Liver (tissue), 9 donors: ENCODE results near the gene TMEM213. TPM values are rescaled to one million over a fixed set of nuclear protein-coding genes. Genes with fewer than 3 reads are reported as not detected.

Experiments used
- DNase-seq: peaks from one replicate; pipeline ENCODE4 v3.0.0-alpha.2; 2017; ENCODE audit warnings: low spot score
- H3K27ac ChIP-seq, 2 donors: one replicate each; pipeline ENCODE4 v1.7.0; 2013; ENCODE audit warnings: inconsistent platforms in 2 of 2, low read length in 2 of 2, control low read depth in 1 of 2, low read depth in 1 of 2, mild to moderate bottlenecking in 1 of 2
- H3K27me3 ChIP-seq, 4 donors: one replicate each; pipeline versions ENCODE4 v1.6.1 to v1.7.0; 2013; ENCODE audit warnings: low read length in 3 of 4, inconsistent platforms in 1 of 4, mild to moderate bottlenecking in 1 of 4, moderate library complexity in 1 of 4; ENCODE audit not compliant: control insufficient read depth in 4 of 4, insufficient read depth in 4 of 4
- H3K36me3 ChIP-seq, 4 donors: one replicate each; pipeline versions ENCODE4 v1.6.1 to v1.7.0; 2013; ENCODE audit warnings: low read length in 3 of 4, mild to moderate bottlenecking in 3 of 4, low read depth in 1 of 4, moderate library complexity in 1 of 4; ENCODE audit not compliant: control insufficient read depth in 4 of 4, insufficient read depth in 3 of 4
- H3K4me1 ChIP-seq, 4 donors: one replicate each; pipeline versions ENCODE4 v1.6.1 to v1.7.0; 2013; ENCODE audit warnings: low read length in 3 of 4, mild to moderate bottlenecking in 3 of 4, moderate library complexity in 1 of 4; ENCODE audit not compliant: control insufficient read depth in 4 of 4, insufficient read depth in 4 of 4
- H3K4me3 ChIP-seq, 3 donors: one replicate each; pipeline versions ENCODE4 v1.6.1 to v1.7.0; 2013; ENCODE audit warnings: low read length in 3 of 3, control low read depth in 1 of 3, low read depth in 1 of 3, mild to moderate bottlenecking in 1 of 3
- H3K9ac ChIP-seq, 2 donors: one replicate each; pipeline ENCODE4 v1.7.0; 2013; ENCODE audit warnings: low read length in 2 of 2, mild to moderate bottlenecking in 2 of 2, moderate library complexity in 2 of 2, control low read depth in 1 of 2, low read depth in 1 of 2
- H3K9me3 ChIP-seq, 4 donors: one replicate each; pipeline versions ENCODE4 v1.6.1 to v1.7.0; 2013; ENCODE audit warnings: low read length in 3 of 4; ENCODE audit not compliant: control insufficient read depth in 4 of 4
- ATF3 ChIP-seq: IDR thresholded peaks from 2 replicates; pipeline ENCODE4 v1.6.1; 2016; ENCODE audit warnings: antibody characterized with exemption
- CTCF ChIP-seq: fragments of 150-350 bp; IDR thresholded peaks from 2 replicates; pipeline ENCODE4 v1.5.1; 2017; ENCODE audit warnings: improper control_type of control experiment, low read depth, low read length; ENCODE audit not compliant: missing input control
- EGR1 ChIP-seq, 2 donors: IDR thresholded peaks; 2 replicates each; pipeline ENCODE4 v1.6.1; 2016 to 2018; ENCODE audit warnings: antibody characterized with exemption in 2 of 2, low read depth in 2 of 2
- FOXA1 ChIP-seq: IDR thresholded peaks from 2 replicates; pipeline ENCODE4 v1.6.1; 2016; ENCODE audit warnings: antibody characterized with exemption
- FOXA2 ChIP-seq: IDR thresholded peaks from 2 replicates; pipeline ENCODE4 v1.6.1; 2016; ENCODE audit warnings: antibody characterized with exemption
- GABPA ChIP-seq, 2 donors: IDR thresholded peaks in 1 of 2; conservative IDR thresholded peaks in 1 of 2; 2 replicates each; pipeline ENCODE4 v1.6.1; 2016; ENCODE audit warnings: antibody characterized with exemption in 2 of 2, mild to moderate bottlenecking in 1 of 2, moderate library complexity in 1 of 2
- JUND ChIP-seq, 2 donors: IDR thresholded peaks; 2 replicates each; pipeline ENCODE4 v1.6.1; 2016; ENCODE audit warnings: antibody characterized with exemption in 2 of 2
- MAX ChIP-seq: IDR thresholded peaks from 2 replicates; pipeline ENCODE4 v1.6.1; 2016; ENCODE audit warnings: antibody characterized with exemption
- NR2F2 ChIP-seq: IDR thresholded peaks from 2 replicates; pipeline ENCODE4 v1.6.1; 2016; ENCODE audit warnings: antibody characterized with exemption
- RAD21 ChIP-seq, 2 donors: IDR thresholded peaks; 2 replicates each; pipeline ENCODE4 v1.6.1; 2016; ENCODE audit warnings: antibody characterized with exemption in 2 of 2, mild to moderate bottlenecking in 2 of 2
- REST ChIP-seq: IDR thresholded peaks from 2 replicates; pipeline ENCODE4 v1.6.1; 2016; ENCODE audit warnings: antibody characterized with exemption, mild to moderate bottlenecking
- RXRA ChIP-seq, 2 donors: IDR thresholded peaks; 2 replicates each; pipeline ENCODE4 v1.6.1; 2017 to 2018; ENCODE audit warnings: antibody characterized with exemption in 2 of 2, mild to moderate bottlenecking in 1 of 2
- SP1 ChIP-seq: IDR thresholded peaks from 2 replicates; pipeline ENCODE4 v1.6.1; 2018; ENCODE audit warnings: antibody characterized with exemption, mild to moderate bottlenecking
- TAF1 ChIP-seq: conservative IDR thresholded peaks from 2 replicates; pipeline ENCODE4 v1.6.1; 2016; ENCODE audit warnings: antibody characterized with exemption, mild to moderate bottlenecking
- YY1 ChIP-seq: IDR thresholded peaks from 2 replicates; pipeline ENCODE4 v1.6.1; 2016; ENCODE audit warnings: antibody characterized with exemption, mild to moderate bottlenecking
- ZBTB33 ChIP-seq: IDR thresholded peaks from 2 replicates; pipeline ENCODE4 v1.6.1; 2016; ENCODE audit warnings: antibody characterized with exemption
- WGBS: extraction: QIAGEN DNeasy Blood & Tissue Kit; methylation state at CpG from one replicate; pipeline ENCODE4 v1.1.7; 2013; 5-methylcytosine and 5-hydroxymethylcytosine counted together
- polyA plus RNA-seq, 2 donors: library from polyadenylated mRNA; stranded (reverse) in 1 of 2; unstranded in 1 of 2; fragments of 200-250 nt in 1 of 2; fragments of >200 nt in 1 of 2; fragmentation: Nextera tagmentation in 1 of 2; extraction: Ambion mirVana in 1 of 2; gene quantifications; one replicate each; pipeline versions ENCODE4 v1.2.1 to v1.2.3, GENCODE V29; 2013 to 2015
- total RNA-seq, 2 donors: library from RNA; depleted of rRNA; stranded (reverse); fragments of >200 nt; gene quantifications; one replicate each; pipeline ENCODE4 v1.2.3, GENCODE V29; 2014
- donor health status: healthy.
- donor health status: healthy.
- donor health status: healthy.
- donor health status: healthy.
- donor health status: healthy.

The TMEM213 gene
- total and polyA plus RNA-seq, 4 donors, result not detected

GRCh38 chr7:138838166-138838565, 40.4 kb downstream of the TMEM213 start:
- Histone ChIP-seq H3K9me3 (no peaks in the 10 kb centered on the region), H3K4me3 (no peak overlapping the region), H3K27me3 (peaks cover 0 to 3% (median 0%) of the 10 kb centered on the region in 4 donors), H3K4me1 (no peaks in the 10 kb centered on the region), H3K27ac (no peak overlapping the region), H3K9ac (no peak overlapping the region), H3K36me3 (no peaks in the 10 kb centered on the region)
- DNase-seq, result no peak
- WGBS, result 91% methylated on average over 9 of the region's 9 CpGs
- TF ChIP-seq RAD21 (IDR thresholded peaks at IDR 0.05) (no peak), ZBTB33 (no peak), JUND (IDR thresholded peaks at IDR 0.05) (no peak), SP1 (no peak), EGR1 (IDR thresholded peaks at IDR 0.05; ENCODE audit: low read depth in 2 of 2) (no peak), NR2F2 (no peak), TAF1 (no peak), ATF3 (no peak), RXRA (IDR thresholded peaks at IDR 0.05) (no peak), MAX (no peak), FOXA1 (no peak), GABPA (IDR thresholded peaks at IDR 0.05 in 1 of 2, conservative IDR thresholded peaks at IDR 0.05 in 1 of 2) (no peak), YY1 (no peak), REST (no peak), CTCF (no peak), FOXA2 (no peak)

GRCh38 chr7:138842111-138842510, 44.3 kb downstream of the TMEM213 start:
- H3K9ac ChIP-seq, result no peak overlapping the region
- WGBS, result 93% methylated on average over 12 of the region's 12 CpGs
- H3K9me3 ChIP-seq, result no peaks in the 10 kb centered on the region
- no peaks in the 10 kb centered on the region for H3K36me3 ChIP-seq
- H3K27me3 ChIP-seq, result no peaks in the 10 kb centered on the region
- no peak for DNase-seq
- TF ChIP-seq FOXA1 (no peak), FOXA2 (no peak), JUND (IDR thresholded peaks at IDR 0.05) (no peak)
- no peaks in the 10 kb centered on the region for H3K4me1 ChIP-seq
- H3K4me3 ChIP-seq, result no peak overlapping the region
- H3K27ac ChIP-seq, result no peak overlapping the region
